ENCODE results near the gene AHCYL2. TPM values are rescaled to one million over a fixed set of nuclear protein-coding genes. Genes with fewer than 3 reads are reported as not detected.
A peak's percentile ranks its signal among the peaks of the same experiment; 100 is the strongest.

AHCYL2 gene
- total and polyA plus RNA-seq, 2 experiments from 2014 or later, result 7.8 to 29.4 TPM

DNA sequence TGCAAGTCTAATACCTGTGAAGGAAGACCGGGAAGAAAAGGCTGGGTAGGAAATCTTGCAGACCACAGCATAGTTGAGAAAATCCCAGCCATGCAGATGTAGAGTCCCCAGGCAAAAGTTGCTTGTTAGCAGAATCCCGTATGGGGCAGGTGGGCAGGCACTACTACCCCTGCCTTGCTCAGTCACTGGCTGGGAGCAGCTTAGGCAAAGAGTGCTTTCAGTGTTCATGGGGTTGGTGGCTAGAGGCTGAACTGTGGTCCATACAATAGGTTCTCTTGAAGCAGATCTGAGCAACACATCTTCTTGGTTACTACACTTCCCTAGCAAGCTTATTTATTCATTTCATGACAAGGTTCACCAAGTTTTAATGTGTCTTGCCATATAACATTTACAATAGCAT is 92.6 kb downstream of the AHCYL2 start:
- no peaks in the 10 kb centered on the region for H3K9me3 Mint-ChIP-seq
- H3K27me3 ChIP-seq (ENCODE audit: insufficient read depth), result no peaks in the 10 kb centered on the region
- no peak for TF ChIP-seq STAT1 (IDR thresholded peaks at IDR 0.05; ENCODE audit: unreplicated experiment)
- TF ChIP-seq EZH2phosphoT487 (IDR thresholded peaks at IDR 0.05; ENCODE audit: unreplicated experiment), result no peak
- TF ChIP-seq, protein P1, sequence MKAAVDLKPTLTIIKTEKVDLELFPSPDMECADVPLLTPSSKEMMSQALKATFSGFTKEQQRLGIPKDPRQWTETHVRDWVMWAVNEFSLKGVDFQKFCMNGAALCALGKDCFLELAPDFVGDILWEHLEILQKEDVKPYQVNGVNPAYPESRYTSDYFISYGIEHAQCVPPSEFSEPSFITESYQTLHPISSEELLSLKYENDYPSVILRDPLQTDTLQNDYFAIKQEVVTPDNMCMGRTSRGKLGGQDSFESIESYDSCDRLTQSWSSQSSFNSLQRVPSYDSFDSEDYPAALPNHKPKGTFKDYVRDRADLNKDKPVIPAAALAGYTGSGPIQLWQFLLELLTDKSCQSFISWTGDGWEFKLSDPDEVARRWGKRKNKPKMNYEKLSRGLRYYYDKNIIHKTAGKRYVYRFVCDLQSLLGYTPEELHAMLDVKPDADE (IDR thresholded peaks at IDR 0.05), result no peak
- no peak for TF ChIP-seq EZH2 (IDR thresholded peaks at IDR 0.05; ENCODE audit: low read depth, unreplicated experiment)
- TF ChIP-seq, protein P2, sequence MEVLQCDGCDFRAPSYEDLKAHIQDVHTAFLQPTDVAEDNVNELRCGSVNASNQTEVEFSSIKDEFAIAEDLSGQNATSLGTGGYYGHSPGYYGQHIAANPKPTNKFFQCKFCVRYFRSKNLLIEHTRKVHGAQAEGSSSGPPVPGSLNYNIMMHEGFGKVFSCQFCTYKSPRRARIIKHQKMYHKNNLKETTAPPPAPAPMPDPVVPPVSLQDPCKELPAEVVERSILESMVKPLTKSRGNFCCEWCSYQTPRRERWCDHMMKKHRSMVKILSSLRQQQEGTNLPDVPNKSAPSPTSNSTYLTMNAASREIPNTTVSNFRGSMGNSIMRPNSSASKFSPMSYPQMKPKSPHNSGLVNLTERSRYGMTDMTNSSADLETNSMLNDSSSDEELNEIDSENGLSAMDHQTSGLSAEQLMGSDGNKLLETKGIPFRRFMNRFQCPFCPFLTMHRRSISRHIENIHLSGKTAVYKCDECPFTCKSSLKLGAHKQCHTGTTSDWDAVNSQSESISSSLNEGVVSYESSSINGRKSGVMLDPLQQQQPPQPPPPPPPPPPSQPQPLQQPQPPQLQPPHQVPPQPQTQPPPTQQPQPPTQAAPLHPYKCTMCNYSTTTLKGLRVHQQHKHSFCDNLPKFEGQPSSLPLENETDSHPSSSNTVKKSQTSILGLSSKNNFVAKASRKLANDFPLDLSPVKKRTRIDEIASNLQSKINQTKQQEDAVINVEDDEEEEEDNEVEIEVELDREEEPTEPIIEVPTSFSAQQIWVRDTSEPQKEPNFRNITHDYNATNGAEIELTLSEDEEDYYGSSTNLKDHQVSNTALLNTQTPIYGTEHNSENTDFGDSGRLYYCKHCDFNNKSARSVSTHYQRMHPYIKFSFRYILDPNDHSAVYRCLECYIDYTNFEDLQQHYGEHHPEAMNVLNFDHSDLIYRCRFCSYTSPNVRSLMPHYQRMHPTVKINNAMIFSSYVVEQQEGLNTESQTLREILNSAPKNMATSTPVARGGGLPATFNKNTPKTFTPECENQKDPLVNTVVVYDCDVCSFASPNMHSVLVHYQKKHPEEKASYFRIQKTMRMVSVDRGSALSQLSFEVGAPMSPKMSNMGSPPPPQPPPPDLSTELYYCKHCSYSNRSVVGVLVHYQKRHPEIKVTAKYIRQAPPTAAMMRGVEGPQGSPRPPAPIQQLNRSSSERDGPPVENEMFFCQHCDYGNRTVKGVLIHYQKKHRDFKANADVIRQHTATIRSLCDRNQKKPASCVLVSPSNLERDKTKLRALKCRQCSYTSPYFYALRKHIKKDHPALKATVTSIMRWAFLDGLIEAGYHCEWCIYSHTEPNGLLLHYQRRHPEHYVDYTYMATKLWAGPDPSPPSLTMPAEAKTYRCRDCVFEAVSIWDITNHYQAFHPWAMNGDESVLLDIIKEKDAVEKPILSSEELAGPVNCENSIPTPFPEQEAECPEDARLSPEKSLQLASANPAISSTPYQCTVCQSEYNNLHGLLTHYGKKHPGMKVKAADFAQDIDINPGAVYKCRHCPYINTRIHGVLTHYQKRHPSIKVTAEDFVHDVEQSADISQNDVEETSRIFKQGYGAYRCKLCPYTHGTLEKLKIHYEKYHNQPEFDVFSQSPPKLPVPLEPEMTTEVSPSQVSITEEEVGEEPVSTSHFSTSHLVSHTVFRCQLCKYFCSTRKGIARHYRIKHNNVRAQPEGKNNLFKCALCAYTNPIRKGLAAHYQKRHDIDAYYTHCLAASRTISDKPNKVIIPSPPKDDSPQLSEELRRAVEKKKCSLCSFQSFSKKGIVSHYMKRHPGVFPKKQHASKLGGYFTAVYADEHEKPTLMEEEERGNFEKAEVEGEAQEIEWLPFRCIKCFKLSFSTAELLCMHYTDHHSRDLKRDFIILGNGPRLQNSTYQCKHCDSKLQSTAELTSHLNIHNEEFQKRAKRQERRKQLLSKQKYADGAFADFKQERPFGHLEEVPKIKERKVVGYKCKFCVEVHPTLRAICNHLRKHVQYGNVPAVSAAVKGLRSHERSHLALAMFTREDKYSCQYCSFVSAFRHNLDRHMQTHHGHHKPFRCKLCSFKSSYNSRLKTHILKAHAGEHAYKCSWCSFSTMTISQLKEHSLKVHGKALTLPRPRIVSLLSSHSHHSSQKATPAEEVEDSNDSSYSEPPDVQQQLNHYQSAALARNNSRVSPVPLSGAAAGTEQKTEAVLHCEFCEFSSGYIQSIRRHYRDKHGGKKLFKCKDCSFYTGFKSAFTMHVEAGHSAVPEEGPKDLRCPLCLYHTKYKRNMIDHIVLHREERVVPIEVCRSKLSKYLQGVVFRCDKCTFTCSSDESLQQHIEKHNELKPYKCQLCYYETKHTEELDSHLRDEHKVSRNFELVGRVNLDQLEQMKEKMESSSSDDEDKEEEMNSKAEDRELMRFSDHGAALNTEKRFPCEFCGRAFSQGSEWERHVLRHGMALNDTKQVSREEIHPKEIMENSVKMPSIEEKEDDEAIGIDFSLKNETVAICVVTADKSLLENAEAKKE (CRISPR knock-in tag; IDR thresholded peaks at IDR 0.05), result no peak
- no peak for TF ChIP-seq POLR2AphosphoS5 (IDR thresholded peaks at IDR 0.05; ENCODE audit: low read depth)
- H3K4me2 ChIP-seq, result no peak overlapping the region
- no peaks in the 10 kb centered on the region for H3K4me1 ChIP-seq (ENCODE audit: insufficient read depth)
- no peak overlapping the region for H3K27ac Mint-ChIP-seq
- H3K4me3 ChIP-seq, result no peak overlapping the region
- peaks cover 2% of the 10 kb centered on the region; the same call in 1 of the 3 replicates for H3K4me1 Mint-ChIP-seq
- peaks cover 8% of the 10 kb centered on the region; the same call in 2 of the 3 replicates for H3K36me3 Mint-ChIP-seq (ENCODE audit: low read depth)
- no peaks in the 10 kb centered on the region for H3K36me3 ChIP-seq (ENCODE audit: insufficient read depth)
- DNase-seq (ENCODE audit: low spot score) (no peak), ATAC-seq (peak; percentile 72)
- no peak overlapping the region for H2AFZ ChIP-seq
- no peaks in the 10 kb centered on the region for H4K20me1 ChIP-seq (replicated peaks; ENCODE audit: insufficient read depth)
- no peak overlapping the region for H3K27ac ChIP-seq (ENCODE audit: low read depth)
- no peaks in the 10 kb centered on the region for H3K9me2 ChIP-seq (ENCODE audit: insufficient read depth)
- H3K79me2 ChIP-seq (replicated peaks; ENCODE audit: insufficient read depth), result no peaks in the 10 kb centered on the region
- H3F3A ChIP-seq (replicated peaks; ENCODE audit: low read depth), result no peaks in the 10 kb centered on the region
- no peaks in the 10 kb centered on the region for H3K27me3 Mint-ChIP-seq (ENCODE audit: insufficient read depth, low read depth, poor library complexity)
- H3K4me3 Mint-ChIP-seq, result no peak overlapping the region

All from GM23338 (cell line).